Measurements from ENCODE around the gene CYP19A1. TPM values are rescaled to one million over a fixed set of nuclear protein-coding genes. Genes with fewer than 3 reads are reported as not detected.

Gene CYP19A1
- polyA plus RNA-seq, 1 of the 3 experiments (the other 2 are of a cell fraction), result 0.03 TPM

DNA sequence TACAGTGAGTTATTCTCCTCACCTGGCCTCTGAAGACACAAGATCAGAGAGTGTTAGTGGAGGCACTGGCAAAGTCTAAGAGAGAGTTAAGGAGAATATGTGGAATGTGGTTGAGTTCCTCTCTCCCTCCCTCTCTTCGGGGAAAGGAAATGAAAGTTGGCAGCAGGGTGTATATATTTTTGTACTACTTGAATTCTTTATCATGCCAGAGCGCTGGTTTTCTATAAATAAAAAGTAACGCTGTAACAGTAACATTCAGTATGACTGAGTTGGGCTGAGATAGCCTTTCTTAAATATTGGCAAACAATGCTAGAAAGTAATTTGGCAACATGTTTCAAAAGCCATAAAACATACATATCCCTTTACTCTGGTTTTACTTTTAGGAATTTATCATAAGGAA, 166.2 kb downstream of the CYP19A1 start:
- Histone ChIP-seq H3K9me3 (no peaks in the 10 kb centered on the region), H3K27ac (ENCODE audit: low read depth in 2 of 2, low read length in 1 of 2) (no peak overlapping the region), H3K4me2 (no peak overlapping the region), H3K27me3 (ENCODE audit: insufficient read depth) (no peaks in the 10 kb centered on the region), H3K9ac (no peak overlapping the region), H3K79me2 (ENCODE audit: insufficient read depth) (no peaks in the 10 kb centered on the region), H3K4me1 (ENCODE audit: control insufficient read depth in 1 of 2, insufficient read depth in 2 of 2, low read depth in 1 of 2, low read length in 1 of 2) (no peaks in the 10 kb centered on the region), H3K9me2 (no peaks in the 10 kb centered on the region), H4K20me1 (ENCODE audit: insufficient read depth) (no peaks in the 10 kb centered on the region), H3F3A (replicated peaks; ENCODE audit: insufficient read depth) (no peaks in the 10 kb centered on the region), H3K4me3 (ENCODE audit: low read depth in 2 of 2, low read length in 1 of 2) (no peak overlapping the region), H3K36me3 (replicated peaks in 1 of 2; ENCODE audit: control insufficient read depth in 1 of 2, insufficient read depth in 2 of 2, low read length in 1 of 2) (no peaks in the 10 kb centered on the region), H2AFZ (ENCODE audit: low read depth) (no peak overlapping the region)
- TF ChIP-seq MEF2A (IDR thresholded peaks at IDR 0.05; ENCODE audit: borderline replicate concordance, low read depth), result no peak
- TF ChIP-seq, protein P1, sequence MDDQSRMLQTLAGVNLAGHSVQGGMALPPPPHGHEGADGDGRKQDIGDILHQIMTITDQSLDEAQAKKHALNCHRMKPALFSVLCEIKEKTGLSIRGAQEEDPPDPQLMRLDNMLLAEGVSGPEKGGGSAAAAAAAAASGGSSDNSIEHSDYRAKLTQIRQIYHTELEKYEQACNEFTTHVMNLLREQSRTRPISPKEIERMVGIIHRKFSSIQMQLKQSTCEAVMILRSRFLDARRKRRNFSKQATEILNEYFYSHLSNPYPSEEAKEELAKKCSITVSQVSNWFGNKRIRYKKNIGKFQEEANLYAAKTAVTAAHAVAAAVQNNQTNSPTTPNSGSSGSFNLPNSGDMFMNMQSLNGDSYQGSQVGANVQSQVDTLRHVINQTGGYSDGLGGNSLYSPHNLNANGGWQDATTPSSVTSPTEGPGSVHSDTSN (IDR thresholded peaks at IDR 0.05), result no peak
- TF ChIP-seq JUND (IDR thresholded peaks at IDR 0.05), result no peak
- TF ChIP-seq FOXJ3 (CRISPR knock-in tag; IDR thresholded peaks at IDR 0.05), result no peak
- TF ChIP-seq MXI1 (IDR thresholded peaks at IDR 0.05; ENCODE audit: low read depth, low read length), result no peak
- no peak for TF ChIP-seq NFIC (IDR thresholded peaks at IDR 0.05; ENCODE audit: borderline replicate concordance)
- 25% methylated on average over 3 of the region's 3 CpGs for WGBS (ENCODE audit: low lambda C conversion rate)
- ChIA-PET POLR2A (no interaction called here), CTCF (interaction anchor here (3.4 to 16.3 kb wide), 2 partner anchors 10 to 20 kb away, joined by 29 to 284 read pairs; no protein-coding TSS in a partner anchor)
- DNase-seq, result no peak

DNA sequence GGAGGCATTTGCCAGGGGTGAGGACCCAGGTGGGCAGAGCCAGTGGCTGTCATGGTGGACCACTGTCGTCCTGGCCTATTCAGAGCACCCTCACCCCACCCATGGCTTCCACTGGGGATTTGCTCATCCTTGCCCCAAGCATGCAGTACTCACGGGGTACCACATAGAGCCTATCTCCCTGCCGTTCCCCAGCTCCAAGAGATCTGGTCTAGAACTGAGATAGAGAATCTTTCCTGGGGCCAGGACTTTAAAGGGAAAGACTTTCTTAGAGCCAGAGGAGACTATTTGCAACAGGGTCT, 166.8 kb downstream of the CYP19A1 start:
- Histone ChIP-seq H3K27me3 (ENCODE audit: insufficient read depth) (no peaks in the 10 kb centered on the region), H3K4me1 (ENCODE audit: control insufficient read depth in 1 of 2, insufficient read depth in 2 of 2, low read depth in 1 of 2, low read length in 1 of 2) (no peaks in the 10 kb centered on the region), H3K9ac (no peak overlapping the region), H3F3A (replicated peaks; ENCODE audit: insufficient read depth) (no peaks in the 10 kb centered on the region), H3K4me3 (ENCODE audit: low read depth in 2 of 2, low read length in 1 of 2) (no peak overlapping the region), H3K36me3 (replicated peaks in 1 of 2; ENCODE audit: control insufficient read depth in 1 of 2, insufficient read depth in 2 of 2, low read length in 1 of 2) (no peaks in the 10 kb centered on the region), H3K4me2 (no peak overlapping the region), H3K27ac (ENCODE audit: low read depth in 2 of 2, low read length in 1 of 2) (no peak overlapping the region), H3K79me2 (ENCODE audit: insufficient read depth) (no peaks in the 10 kb centered on the region), H4K20me1 (ENCODE audit: insufficient read depth) (no peaks in the 10 kb centered on the region), H2AFZ (ENCODE audit: low read depth) (no peak overlapping the region), H3K9me2 (no peaks in the 10 kb centered on the region), H3K9me3 (no peaks in the 10 kb centered on the region)
- ChIA-PET POLR2A (no interaction called here), CTCF (interaction anchor here (0.8 to 16.3 kb wide), 3 partner anchors 9 to 230 kb away, joined by 3 to 284 read pairs (median 29); no protein-coding TSS in a partner anchor)
- DNase-seq, result no peak
- no peak for TF ChIP-seq MXI1 (IDR thresholded peaks at IDR 0.05; ENCODE audit: low read depth, low read length)
- no peak for TF ChIP-seq JUND (IDR thresholded peaks at IDR 0.05)
- no peak for TF ChIP-seq RFX5 (IDR thresholded peaks at IDR 0.05; ENCODE audit: low read length)
- TF ChIP-seq FOXM1 (IDR thresholded peaks at IDR 0.05; ENCODE audit: low read depth), result no peak
- no peak for TF ChIP-seq USF2 (IDR thresholded peaks at IDR 0.05; ENCODE audit: borderline replicate concordance, low read depth, low read length)
- TF ChIP-seq IRF3 (IDR thresholded peaks at IDR 0.05; ENCODE audit: low read depth, low read length), result no peak
- TF ChIP-seq RXRA (IDR thresholded peaks at IDR 0.05; ENCODE audit: borderline replicate concordance, low read depth), result no peak
- TF ChIP-seq FOSL2 (IDR thresholded peaks at IDR 0.05; ENCODE audit: borderline replicate concordance, low read depth), result no peak
- no peak for TF ChIP-seq GATA2 (CRISPR knock-in tag; IDR thresholded peaks at IDR 0.05)
- TF ChIP-seq CHD2 (IDR thresholded peaks at IDR 0.05; ENCODE audit: low read length, partially characterized antibody), result no peak
- TF ChIP-seq POLR2AphosphoS5 (IDR thresholded peaks at IDR 0.05; ENCODE audit: low read depth, low read length), result no peak
- WGBS (ENCODE audit: low lambda C conversion rate), result 59% methylated on average over 3 of the region's 3 CpGs

Data from SK-N-SH (cell line).